ENCODE measurements around the gene BMP7.

Gene BMP7

GRCh38 chr20:57174737-57175136 lies 91.7 kb downstream of the BMP7 start:
- no peak for TF ChIP-seq CTCF (IDR thresholded peaks at IDR 0.05; ENCODE audit: insufficient read depth, missing control alignments)
- FAIRE-seq = no peak

GRCh38 chr20:57173986-57174385 lies 92.5 kb downstream of the BMP7 start:
- DNase-seq (ENCODE audit: insufficient read length, low spot score) (no peak), FAIRE-seq (no peak)
- TF ChIP-seq CTCF (IDR thresholded peaks at IDR 0.05; ENCODE audit: insufficient read depth, missing control alignments) = no peak

More at GRCh38 chr20:57174737-57175136, 91.7 kb downstream of the BMP7 start:
- DNase-seq (ENCODE audit: insufficient read length, low spot score) = no peak

- TF ChIP-seq CTCF (IDR thresholded peaks at IDR 0.05; ENCODE audit: insufficient read depth, missing control alignments) = no peak
- no peak for FAIRE-seq
- DNase-seq (ENCODE audit: insufficient read length, low spot score) = no peak
These were observed 93.4 kb downstream of the BMP7 start for GRCh38 chr20:57173041-57173440.

- FAIRE-seq (no peak), DNase-seq (ENCODE audit: insufficient read length, low spot score) (no peak)
- no peak for TF ChIP-seq CTCF (IDR thresholded peaks at IDR 0.05; ENCODE audit: insufficient read depth, missing control alignments)
These were observed 96.1 kb downstream of the BMP7 start for GRCh38 chr20:57170343-57170742.

- DNase-seq (ENCODE audit: insufficient read length, low spot score) (no peak), FAIRE-seq (no peak)
- no peak for TF ChIP-seq CTCF (IDR thresholded peaks at IDR 0.05; ENCODE audit: insufficient read depth, missing control alignments)
These were observed 97.3 kb downstream of the BMP7 start for GRCh38 chr20:57169162-57169561.

GRCh38 chr20:57167971-57168701 lies 98.3 kb downstream of the BMP7 start:
- TF ChIP-seq CTCF (IDR thresholded peaks at IDR 0.05; ENCODE audit: insufficient read depth, missing control alignments) = no peak
- no peak for FAIRE-seq

GRCh38 chr20:57167292-57167655 lies 99.2 kb downstream of the BMP7 start:
- TF ChIP-seq CTCF (IDR thresholded peaks at IDR 0.05; ENCODE audit: insufficient read depth, missing control alignments) = no peak
- DNase-seq (ENCODE audit: insufficient read length, low spot score) (no peak), FAIRE-seq (no peak)

More at GRCh38 chr20:57167971-57168701, 98.3 kb downstream of the BMP7 start:
- DNase-seq (ENCODE audit: insufficient read length, low spot score) = no peak

All from D721Med (cell line).